Prostate gland (tissue), 2 donors: Measurements from ENCODE around the gene PRDM16.

Experiments used
- CTCF ChIP-seq, 4 experiments: fragments of 200-600 bp in 2 of 4; fragments of 450-650 bp in 2 of 4; sonication (generic) in 2 of 4; IDR thresholded peaks; 1 replicate in 3 of 4; 2 replicates in 1 of 4; pipeline ENCODE4 v1.5.1; 2016 to 2019; ENCODE audit warnings: antibody characterized with exemption in 4 of 4, mild to moderate bottlenecking in 2 of 4, moderate library complexity in 2 of 4
- POLR2A ChIP-seq: fragments of 450-650 bp; IDR thresholded peaks from one replicate; pipeline ENCODE4 v1.6.1; 2016; ENCODE audit warnings: antibody characterized with exemption, mild to moderate bottlenecking

- TF ChIP-seq POLR2A (no peak), CTCF (IDR thresholded peaks at IDR 0.05) (no peak)
Observed at GRCh38 chr1:3282656-3283430, 213.8 kb downstream of the PRDM16 start.
